ENCODE measurements around the gene IQCH.

Gene IQCH

DNA sequence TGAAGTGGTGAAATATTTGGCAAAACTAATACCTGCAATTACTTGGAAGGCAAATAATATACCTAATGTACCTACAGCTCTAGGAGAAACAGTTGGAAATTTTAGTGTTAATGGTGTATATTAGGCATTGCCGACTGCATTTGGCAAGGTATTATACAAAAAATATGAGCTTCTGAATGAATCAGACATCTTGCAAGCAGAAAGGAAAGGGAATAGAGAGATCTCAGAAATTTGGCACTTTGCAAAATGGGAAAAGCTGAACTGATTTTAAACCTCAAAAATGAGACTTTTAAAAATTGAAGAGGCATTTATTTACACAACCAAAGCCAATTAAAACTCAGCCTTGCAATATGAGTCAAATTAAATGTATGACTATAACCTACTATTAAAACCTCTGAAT is 226.2 kb downstream of the IQCH start:
- in situ Hi-C loops (cut with MboI; ENCODE audit: low sequenced_read_pairs, unreplicated experiment): no loop called here
- TF ChIP-seq, protein P1, sequence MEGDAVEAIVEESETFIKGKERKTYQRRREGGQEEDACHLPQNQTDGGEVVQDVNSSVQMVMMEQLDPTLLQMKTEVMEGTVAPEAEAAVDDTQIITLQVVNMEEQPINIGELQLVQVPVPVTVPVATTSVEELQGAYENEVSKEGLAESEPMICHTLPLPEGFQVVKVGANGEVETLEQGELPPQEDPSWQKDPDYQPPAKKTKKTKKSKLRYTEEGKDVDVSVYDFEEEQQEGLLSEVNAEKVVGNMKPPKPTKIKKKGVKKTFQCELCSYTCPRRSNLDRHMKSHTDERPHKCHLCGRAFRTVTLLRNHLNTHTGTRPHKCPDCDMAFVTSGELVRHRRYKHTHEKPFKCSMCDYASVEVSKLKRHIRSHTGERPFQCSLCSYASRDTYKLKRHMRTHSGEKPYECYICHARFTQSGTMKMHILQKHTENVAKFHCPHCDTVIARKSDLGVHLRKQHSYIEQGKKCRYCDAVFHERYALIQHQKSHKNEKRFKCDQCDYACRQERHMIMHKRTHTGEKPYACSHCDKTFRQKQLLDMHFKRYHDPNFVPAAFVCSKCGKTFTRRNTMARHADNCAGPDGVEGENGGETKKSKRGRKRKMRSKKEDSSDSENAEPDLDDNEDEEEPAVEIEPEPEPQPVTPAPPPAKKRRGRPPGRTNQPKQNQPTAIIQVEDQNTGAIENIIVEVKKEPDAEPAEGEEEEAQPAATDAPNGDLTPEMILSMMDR (IDR thresholded peaks at IDR 0.05; ENCODE audit: borderline replicate concordance, control extremely low read depth, extremely low read depth, insufficient read depth, missing control alignments): no peak
- DNase-seq (ENCODE audit: low spot score): no peak

- DNase-seq (ENCODE audit: low spot score): no peak
- TF ChIP-seq, protein P1 (IDR thresholded peaks at IDR 0.05; ENCODE audit: borderline replicate concordance, control extremely low read depth, extremely low read depth, insufficient read depth, missing control alignments): no peak
- in situ Hi-C loops (cut with MboI; ENCODE audit: low sequenced_read_pairs, unreplicated experiment): no loop called here
These were observed 227.1 kb downstream of the IQCH start for GRCh38 chr15:67481680-67482079.

GRCh38 chr15:67495585-67495984 is 241.0 kb downstream of the IQCH start:
- TF ChIP-seq, protein P1 (IDR thresholded peaks at IDR 0.05; ENCODE audit: borderline replicate concordance, control extremely low read depth, extremely low read depth, insufficient read depth, missing control alignments): no peak
- no peak for DNase-seq (ENCODE audit: low spot score)
- in situ Hi-C loops (cut with MboI; ENCODE audit: low sequenced_read_pairs, unreplicated experiment): no loop called here

- in situ Hi-C loops (cut with MboI; ENCODE audit: low sequenced_read_pairs, unreplicated experiment): no loop called here
- TF ChIP-seq, protein P1 (IDR thresholded peaks at IDR 0.05; ENCODE audit: borderline replicate concordance, control extremely low read depth, extremely low read depth, insufficient read depth, missing control alignments): peak; percentile 36
- DNase-seq (ENCODE audit: low spot score): peak; percentile 39
These were observed 246.7 kb downstream of the IQCH start for GRCh38 chr15:67501177-67501835.

DNA sequence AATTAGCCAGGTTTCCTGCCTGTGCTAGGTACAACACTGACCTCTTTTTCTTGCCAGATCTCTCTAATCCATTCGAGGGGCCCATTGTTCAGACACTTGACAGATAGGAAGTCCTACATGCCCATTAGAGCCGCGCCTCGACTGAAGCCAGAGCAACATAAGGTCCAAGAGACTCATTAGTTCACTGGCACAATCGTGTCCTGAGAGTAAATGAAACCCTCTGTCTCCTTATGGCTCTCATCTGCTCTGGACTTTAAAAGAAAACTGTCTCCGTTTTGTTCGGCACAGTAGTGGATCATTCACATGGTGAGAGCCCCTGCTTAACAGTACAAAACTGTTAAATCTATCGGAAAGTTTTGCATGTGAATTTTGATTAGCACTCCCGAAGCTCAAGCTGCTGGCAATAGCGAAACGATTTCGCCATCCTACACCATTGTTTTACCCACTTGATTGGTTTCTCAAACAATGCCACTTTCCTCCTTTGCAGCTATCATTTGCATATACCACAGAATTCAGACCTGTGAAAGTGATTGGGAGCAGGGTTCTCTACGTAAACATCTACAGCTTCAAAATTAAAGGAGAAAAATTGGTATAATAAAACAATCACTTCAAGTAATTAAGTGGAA is 247.4 kb downstream of the IQCH start:
- TF ChIP-seq, protein P1 (IDR thresholded peaks at IDR 0.05; ENCODE audit: borderline replicate concordance, control extremely low read depth, extremely low read depth, insufficient read depth, missing control alignments): no peak
- DNase-seq (ENCODE audit: low spot score): no peak
- in situ Hi-C loops (cut with MboI; ENCODE audit: low sequenced_read_pairs, unreplicated experiment): no loop called here

- in situ Hi-C loops (cut with MboI; ENCODE audit: low sequenced_read_pairs, unreplicated experiment): no loop called here
- DNase-seq (ENCODE audit: low spot score): no peak
- TF ChIP-seq, protein P1 (IDR thresholded peaks at IDR 0.05; ENCODE audit: borderline replicate concordance, control extremely low read depth, extremely low read depth, insufficient read depth, missing control alignments): no peak
These were observed 249.5 kb downstream of the IQCH start for GRCh38 chr15:67504056-67504455.

Measured in GM13976 (cell line).